AG10803 (cell line): Measurements from ENCODE around the gene TMSB4X.

Experiments
- DNase-seq: peaks from one replicate; pipeline ENCODE4 v3.0.0; 2010; ENCODE audit warnings: low read depth
- H3K4me3 ChIP-seq: 2 replicates; pipeline ENCODE4 v1.5.1; 2011; ENCODE audit warnings: mild to moderate bottlenecking, low read length, control low read depth
- CTCF ChIP-seq: conservative IDR thresholded peaks from 2 replicates; pipeline ENCODE4 v1.5.1; 2011; ENCODE audit warnings: mild to moderate bottlenecking, low read length, control low read depth, inconsistent platforms

Gene TMSB4X

GRCh38 chrX:12972878-12973560 lies 1.9 kb upstream of the TMSB4X start:
- TF ChIP-seq CTCF = no peak
- no peak overlapping the region for H3K4me3 ChIP-seq
- DNase-seq = no peak

- DNase-seq = no peak
- H3K4me3 ChIP-seq = peak overlapping the region; percentile 86
Measured at GRCh38 chrX:12973561-12974304, 1.2 kb upstream of the TMSB4X start.

GRCh38 chrX:12974305-12974795 lies 560 bp upstream of the TMSB4X start:
- DNase-seq = peak; percentile 72
- H3K4me3 ChIP-seq = peak overlapping the region; percentile 86
- no peak for TF ChIP-seq CTCF

More at GRCh38 chrX:12973561-12974304, 1.2 kb upstream of the TMSB4X start:
- no peak for TF ChIP-seq CTCF

GRCh38 chrX:12975670-12975965 lies 708 bp downstream of the TMSB4X start:
- TF ChIP-seq CTCF = no peak
- DNase-seq = no peak
- peak overlapping the region; percentile 86 for H3K4me3 ChIP-seq

GRCh38 chrX:12975991-12976558 lies 1.2 kb downstream of the TMSB4X start:
- DNase-seq = peak; percentile 60
- H3K4me3 ChIP-seq = peak overlapping the region; percentile 86
- no peak for TF ChIP-seq CTCF

GRCh38 chrX:12976819-12977732 lies 2.2 kb downstream of the TMSB4X start:
- peak overlapping the region; percentile 86 for H3K4me3 ChIP-seq
- peak; percentile 13 for DNase-seq

GRCh38 chrX:12977761-12978204 lies 2.9 kb downstream of the TMSB4X start:
- peak overlapping the region; percentile 86 for H3K4me3 ChIP-seq
- DNase-seq = no peak
- TF ChIP-seq CTCF = no peak
